ENCODE results near the gene TBKBP1.

TBKBP1 gene

GRCh38 chr17:47735139-47735464 is 41.1 kb downstream of the TBKBP1 start:
- Histone ChIP-seq H3K4me1 (ENCODE audit: insufficient read depth, low read length) (peaks cover 7% of the 10 kb centered on the region), H4K20me1 (ENCODE audit: insufficient read depth, low read length) (peaks cover 9% of the 10 kb centered on the region), H3K9me3 (ENCODE audit: insufficient read depth, low read length, severe bottlenecking) (no peaks in the 10 kb centered on the region), H3K27ac (ENCODE audit: low read length) (no peak overlapping the region), H3K27me3 (ENCODE audit: insufficient read depth, low read length, poor library complexity) (peaks cover 32% of the 10 kb centered on the region), H3K9ac (ENCODE audit: low read depth, low read length) (no peak overlapping the region), H3K79me2 (ENCODE audit: insufficient read depth, low read length) (no peaks in the 10 kb centered on the region), H3K4me2 (ENCODE audit: insufficient read depth, low read length) (no peak overlapping the region), H3K36me3 (ENCODE audit: insufficient read depth, low read length) (no peaks in the 10 kb centered on the region), H2AFZ (ENCODE audit: low read depth, low read length) (no peak overlapping the region), H3K4me3 (ENCODE audit: low read depth in 1 of 2, low read length in 2 of 2) (no peak overlapping the region)
- no peak for TF ChIP-seq EZH2 (IDR thresholded peaks at IDR 0.05; ENCODE audit: borderline replicate concordance, low read depth, low read length, severe bottlenecking)
- no peak for TF ChIP-seq CTCF (IDR thresholded peaks at IDR 0.05; ENCODE audit: borderline replicate concordance, extremely low read depth, low read length, poor library complexity, severe bottlenecking)
- ATAC-seq (ENCODE audit: insufficient read depth, low read depth), result no peak
- DNase-seq, result no peak

GRCh38 chr17:47735536-47736011 is 41.6 kb downstream of the TBKBP1 start:
- no peak overlapping the region for H3K27ac ChIP-seq (ENCODE audit: low read length)
- no peak overlapping the region for H3K9ac ChIP-seq (ENCODE audit: low read depth, low read length)
- TF ChIP-seq CTCF (IDR thresholded peaks at IDR 0.05; ENCODE audit: borderline replicate concordance, extremely low read depth, low read length, poor library complexity, severe bottlenecking) (no peak), EZH2 (IDR thresholded peaks at IDR 0.05; ENCODE audit: borderline replicate concordance, low read depth, low read length, severe bottlenecking) (no peak)
- no peaks in the 10 kb centered on the region for H3K36me3 ChIP-seq (ENCODE audit: insufficient read depth, low read length)
- DNase-seq, result no peak
- no peaks in the 10 kb centered on the region for H3K79me2 ChIP-seq (ENCODE audit: insufficient read depth, low read length)
- H2AFZ ChIP-seq (ENCODE audit: low read depth, low read length), result no peak overlapping the region
- no peak overlapping the region for H3K4me2 ChIP-seq (ENCODE audit: insufficient read depth, low read length)
- H4K20me1 ChIP-seq (ENCODE audit: insufficient read depth, low read length), result peaks cover 9% of the 10 kb centered on the region
- peaks cover 29% of the 10 kb centered on the region for H3K27me3 ChIP-seq (ENCODE audit: insufficient read depth, low read length, poor library complexity)
- peaks cover 7% of the 10 kb centered on the region for H3K4me1 ChIP-seq (ENCODE audit: insufficient read depth, low read length)
- H3K4me3 ChIP-seq (ENCODE audit: low read depth in 1 of 2, low read length in 2 of 2), result no peak overlapping the region
- no peaks in the 10 kb centered on the region for H3K9me3 ChIP-seq (ENCODE audit: insufficient read depth, low read length, severe bottlenecking)
- ATAC-seq (ENCODE audit: insufficient read depth, low read depth), result no peak

DNA sequence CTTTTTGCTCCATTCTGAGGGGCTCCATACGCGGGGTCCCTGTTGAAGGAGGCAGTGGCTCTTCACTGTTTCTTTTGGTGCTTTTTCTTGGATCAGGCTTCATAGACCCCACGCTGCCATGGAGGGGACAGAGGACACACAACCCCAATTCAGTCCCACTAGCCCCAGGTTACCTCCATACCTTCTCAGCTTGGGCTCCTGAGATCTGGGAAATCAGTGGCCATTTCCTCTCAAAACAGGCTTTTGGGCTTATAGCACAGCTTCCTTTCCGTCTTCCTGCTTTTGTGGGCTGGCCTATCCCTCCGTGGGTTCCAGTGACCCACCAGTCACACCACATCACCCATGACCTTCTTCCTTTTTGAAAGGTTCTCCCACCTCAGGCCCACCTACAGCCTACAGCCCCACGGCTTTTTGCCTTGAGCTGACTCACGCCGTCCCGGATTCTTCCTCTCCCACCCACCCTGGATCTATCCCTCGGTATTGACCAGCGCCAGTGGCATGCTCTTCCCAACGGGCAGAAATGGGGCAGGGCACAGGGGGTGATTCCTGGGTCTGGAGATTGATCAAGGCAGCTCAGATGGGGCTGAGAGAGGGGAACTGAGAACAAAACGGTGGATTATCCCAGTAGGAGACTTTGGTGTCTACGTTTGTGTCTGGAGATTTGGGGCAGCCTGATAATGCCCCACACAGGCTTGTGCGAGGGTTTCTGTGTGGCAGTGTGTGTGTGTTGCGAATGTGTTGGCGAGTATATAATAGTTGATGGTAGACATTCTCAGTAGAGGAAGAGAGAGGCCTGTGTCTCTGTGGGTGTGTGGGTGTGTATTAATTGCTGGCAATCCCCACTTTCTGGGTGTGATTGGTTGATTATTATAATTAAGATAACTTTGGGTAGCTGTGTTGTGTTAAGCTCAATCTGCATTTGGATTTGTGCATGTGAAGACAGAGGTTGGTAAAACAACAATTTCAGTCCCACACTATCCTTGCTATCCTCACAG is 42.8 kb downstream of the TBKBP1 start:
- no peaks in the 10 kb centered on the region for H3K36me3 ChIP-seq (ENCODE audit: insufficient read depth, low read length)
- H3K79me2 ChIP-seq (ENCODE audit: insufficient read depth, low read length), result no peaks in the 10 kb centered on the region
- H3K4me2 ChIP-seq (ENCODE audit: insufficient read depth, low read length), result no peak overlapping the region
- H3K4me1 ChIP-seq (ENCODE audit: insufficient read depth, low read length), result peaks cover 15% of the 10 kb centered on the region
- no peak overlapping the region for H3K4me3 ChIP-seq (ENCODE audit: low read depth in 1 of 2, low read length in 2 of 2)
- no peak overlapping the region for H3K9ac ChIP-seq (ENCODE audit: low read depth, low read length)
- no peaks in the 10 kb centered on the region for H3K9me3 ChIP-seq (ENCODE audit: insufficient read depth, low read length, severe bottlenecking)
- ATAC-seq (ENCODE audit: insufficient read depth, low read depth), result no peak
- peaks cover 9% of the 10 kb centered on the region for H4K20me1 ChIP-seq (ENCODE audit: insufficient read depth, low read length)
- DNase-seq, result peak; percentile 2
- H3K27me3 ChIP-seq (ENCODE audit: insufficient read depth, low read length, poor library complexity), result peaks cover 24% of the 10 kb centered on the region
- no peak for TF ChIP-seq CTCF (IDR thresholded peaks at IDR 0.05; ENCODE audit: borderline replicate concordance, extremely low read depth, low read length, poor library complexity, severe bottlenecking)
- no peak overlapping the region for H3K27ac ChIP-seq (ENCODE audit: low read length)
- no peak overlapping the region for H2AFZ ChIP-seq (ENCODE audit: low read depth, low read length)
